Activated naive CD4-positive, alpha-beta T cell treated with anti-CD3 and anti-CD28 coated beads, Interleukin-2, amount 50 U/mL, for 72 hours (primary cell): ENCODE results near the gene ALDH1A3. TPM values are rescaled to one million over a fixed set of nuclear protein-coding genes. Genes with fewer than 3 reads are reported as not detected.
"Not testable (repeated sequence)": the region's sequence is repeated elsewhere in the genome, so short reads cannot be mapped to it uniquely, and the experiment has no call there.

Experiments used
- ATAC-seq, 2 donors: fragments of 150-1000 bp; cut with Tn5 transposase; 2 replicates each; pipeline ENCODE4 v1.10.0; 2021; ENCODE audit warnings: mild to moderate bottlenecking in 2 of 2, moderate library complexity in 2 of 2
- DNase-seq, 2 donors: peaks; one replicate each; pipeline ENCODE4 v3.0.0; 2021 to 2022; ENCODE audit warnings: low spot score in 2 of 2
- H3K27ac Mint-ChIP-seq, 2 donors: one replicate each; pipeline ENCODE4 v1.8.0; 2022; ENCODE audit warnings: mild to moderate bottlenecking in 2 of 2, mixed read lengths in 2 of 2
- H3K36me3 Mint-ChIP-seq, 2 donors: one replicate each; pipeline ENCODE4 v1.8.0; 2022; ENCODE audit warnings: mixed read lengths in 2 of 2
- H3K9me3 Mint-ChIP-seq, 2 donors: one replicate each; pipeline ENCODE4 v1.8.0; 2022; ENCODE audit warnings: mixed read lengths in 2 of 2
- total RNA-seq, 2 donors: library from RNA; stranded (reverse); gene quantifications; one replicate each; pipeline ENCODE4 v1.2.3, GENCODE V29; 2022

ALDH1A3 gene
- total RNA-seq = not detected

DNA sequence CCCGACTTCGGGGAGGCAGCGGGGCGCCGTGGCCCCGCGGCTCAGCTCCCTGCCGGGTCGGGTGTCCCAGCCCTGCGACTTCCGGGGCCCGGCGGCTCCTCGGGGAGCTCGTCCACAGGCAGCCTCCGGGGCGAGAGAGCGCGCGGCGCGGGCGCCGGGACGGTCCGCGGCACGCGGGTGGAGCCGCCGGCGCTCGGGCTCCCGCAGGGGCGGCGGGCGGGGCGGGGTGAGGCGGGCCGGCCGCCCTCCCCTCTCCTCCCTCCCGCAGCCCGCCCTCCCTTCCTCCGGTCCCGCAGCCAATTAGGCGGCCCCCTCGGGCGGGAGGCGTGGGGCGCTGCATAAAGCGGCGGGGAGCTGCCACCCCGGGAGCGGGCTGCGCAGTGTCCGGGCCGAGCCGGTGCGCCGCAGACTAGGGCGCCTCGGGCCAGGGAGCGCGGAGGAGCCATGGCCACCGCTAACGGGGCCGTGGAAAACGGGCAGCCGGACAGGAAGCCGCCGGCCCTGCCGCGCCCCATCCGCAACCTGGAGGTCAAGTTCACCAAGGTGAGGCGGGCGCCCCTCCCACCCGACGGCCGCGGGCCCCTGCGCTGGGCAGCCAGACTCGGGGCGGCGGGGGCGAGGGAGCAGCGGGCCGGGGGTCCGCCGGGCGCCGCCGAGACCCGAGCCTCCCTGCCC lies at the start of gene ALDH1A3:
Gene ALDH1A3, plus strand, starts transcription at position 368 of the 675 bp plus-strand sequence. Its CDS starts 77 bp downstream, at position 445.
- no peaks in the 10 kb centered on the region for H3K9me3 Mint-ChIP-seq
- H3K27ac Mint-ChIP-seq = no peak within 1 kb of the TSS
- DNase-seq = peak in 1 of 2 donors; percentile 32
- peak in 1 of 2 donors; percentile 76 for ATAC-seq
- H3K36me3 Mint-ChIP-seq = peaks cover 0 to 4% of the 10 kb centered on the region in 2 donors

DNA sequence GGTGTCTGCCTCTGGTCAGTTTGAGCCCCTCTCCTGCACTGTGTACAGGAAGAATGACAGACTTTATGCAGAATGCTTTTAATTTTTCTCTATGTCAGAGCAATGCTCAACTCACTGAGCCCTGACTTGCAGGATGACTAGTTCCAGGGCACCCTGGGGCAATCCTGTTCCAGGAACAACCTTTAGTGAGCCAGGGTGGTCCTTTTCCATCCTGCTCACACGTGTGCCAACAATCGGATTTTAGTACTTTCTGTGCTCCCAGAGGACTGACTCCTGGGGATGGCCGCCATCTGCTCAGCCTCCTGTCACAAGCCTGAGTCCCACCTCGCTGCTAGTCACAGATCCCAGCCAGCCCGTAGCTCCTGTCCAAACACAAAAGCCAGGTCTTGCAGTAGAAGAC lies 48.2 kb upstream of the ALDH1A3 start:
- Mint-ChIP-seq H3K36me3 (no peaks in the 10 kb centered on the region), H3K9me3 (no peaks in the 10 kb centered on the region), H3K27ac (no peak overlapping the region)
- no peak for ATAC-seq
- DNase-seq = no peak

GRCh38 chr15:100832149-100832942 lies 47.3 kb upstream of the ALDH1A3 start:
- H3K27ac Mint-ChIP-seq = peak overlapping the region in 1 of 2 donors; percentile 40
- no peaks in the 10 kb centered on the region for H3K9me3 Mint-ChIP-seq
- ATAC-seq (peak in 1 of 2 donors; percentile 88), DNase-seq (no peak)
- no peaks in the 10 kb centered on the region for H3K36me3 Mint-ChIP-seq

DNA sequence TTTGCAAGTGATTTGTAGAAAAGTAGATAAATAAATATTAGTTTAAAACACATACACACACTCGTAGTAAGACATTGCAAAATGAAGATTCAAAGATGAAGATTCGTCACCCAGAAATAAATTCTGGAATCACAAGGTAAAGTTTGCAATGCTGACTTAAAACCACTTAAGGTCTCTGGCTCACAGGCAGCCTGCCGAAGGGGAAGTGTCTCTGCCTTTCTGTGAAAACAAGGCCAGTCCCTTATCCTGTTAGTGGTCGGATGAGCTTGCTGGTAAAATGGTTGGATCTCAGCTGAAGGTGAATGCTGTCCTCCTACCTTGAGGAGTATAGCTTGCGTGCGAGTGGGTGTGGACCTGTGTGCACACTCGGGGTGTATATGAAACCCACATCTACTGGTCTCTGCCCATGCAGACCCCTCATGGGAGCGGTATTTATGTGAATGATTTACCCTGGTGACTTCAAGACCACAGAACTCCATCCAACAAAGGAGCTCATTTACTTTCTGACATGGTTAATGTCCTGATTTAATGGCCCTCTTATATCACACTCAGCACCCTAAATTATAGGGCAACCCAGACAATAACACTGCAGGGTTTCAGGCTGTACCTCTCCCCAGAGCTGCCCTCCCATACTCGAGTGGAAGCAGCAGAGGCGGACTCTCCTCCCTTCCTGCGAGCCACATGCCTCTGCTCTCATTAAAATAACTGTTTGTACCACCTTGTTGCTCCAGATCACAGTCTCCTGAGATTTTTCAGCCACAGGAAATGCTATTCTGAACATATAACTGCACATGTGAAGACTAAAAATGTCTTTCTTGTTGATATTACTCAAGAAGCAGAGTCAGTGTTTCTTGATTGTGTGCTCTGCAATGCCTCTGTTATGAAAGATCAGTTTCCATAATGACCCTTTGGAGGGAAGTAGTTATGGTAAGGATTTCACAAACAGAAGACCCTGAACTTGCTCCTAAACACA lies 45.9 kb upstream of the ALDH1A3 start:
- H3K27ac Mint-ChIP-seq = no peak overlapping the region
- DNase-seq (no peak), ATAC-seq (no peak)
- no peaks in the 10 kb centered on the region for H3K36me3 Mint-ChIP-seq
- no peaks in the 10 kb centered on the region for H3K9me3 Mint-ChIP-seq

- no peak for ATAC-seq
- H3K27ac Mint-ChIP-seq = no peak overlapping the region
- no peak for DNase-seq
- H3K9me3 Mint-ChIP-seq = no peaks in the 10 kb centered on the region
- no peaks in the 10 kb centered on the region for H3K36me3 Mint-ChIP-seq
These were observed 44.9 kb upstream of the ALDH1A3 start for GRCh38 chr15:100834731-100835130.

- Mint-ChIP-seq H3K27ac (no peak overlapping the region), H3K36me3 (no peaks in the 10 kb centered on the region), H3K9me3 (no peaks in the 10 kb centered on the region)
- ATAC-seq (no peak), DNase-seq (no peak)
These were observed 44.0 kb upstream of the ALDH1A3 start for GRCh38 chr15:100835636-100836035.

GRCh38 chr15:100836501-100836900 lies 43.1 kb upstream of the ALDH1A3 start:
- H3K9me3 Mint-ChIP-seq = no peaks in the 10 kb centered on the region
- H3K27ac Mint-ChIP-seq = no peak overlapping the region
- ATAC-seq = no peak
- H3K36me3 Mint-ChIP-seq = no peaks in the 10 kb centered on the region
- no peak for DNase-seq

DNA sequence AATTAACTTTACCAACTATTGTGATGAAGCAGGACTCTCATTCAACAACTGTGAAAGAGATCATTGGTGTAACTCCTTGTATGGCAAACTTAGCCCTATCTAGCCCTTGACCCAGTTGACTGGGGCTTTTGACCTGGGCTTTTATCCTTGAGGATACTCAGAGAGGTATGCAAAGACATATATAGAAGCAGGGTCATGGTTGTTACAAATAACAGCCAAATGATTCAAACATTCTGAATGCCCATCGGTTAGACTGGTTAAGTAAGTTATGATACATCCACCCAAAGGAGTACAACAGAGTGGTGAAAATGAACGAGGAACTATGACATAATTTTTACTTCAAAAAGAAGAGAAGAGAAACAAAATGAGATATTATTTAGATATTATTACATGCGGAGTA lies 38.2 kb upstream of the ALDH1A3 start:
- Mint-ChIP-seq H3K36me3 (no peaks in the 10 kb centered on the region), H3K9me3 (no peaks in the 10 kb centered on the region), H3K27ac (no peak overlapping the region)
- ATAC-seq (no peak), DNase-seq (no peak)

GRCh38 chr15:100842756-100843730 lies 36.6 kb upstream of the ALDH1A3 start:
- no peaks in the 10 kb centered on the region for H3K36me3 Mint-ChIP-seq
- no peak for DNase-seq
- no peaks in the 10 kb centered on the region for H3K9me3 Mint-ChIP-seq
- no peak overlapping the region for H3K27ac Mint-ChIP-seq
- ATAC-seq = no peak

DNA sequence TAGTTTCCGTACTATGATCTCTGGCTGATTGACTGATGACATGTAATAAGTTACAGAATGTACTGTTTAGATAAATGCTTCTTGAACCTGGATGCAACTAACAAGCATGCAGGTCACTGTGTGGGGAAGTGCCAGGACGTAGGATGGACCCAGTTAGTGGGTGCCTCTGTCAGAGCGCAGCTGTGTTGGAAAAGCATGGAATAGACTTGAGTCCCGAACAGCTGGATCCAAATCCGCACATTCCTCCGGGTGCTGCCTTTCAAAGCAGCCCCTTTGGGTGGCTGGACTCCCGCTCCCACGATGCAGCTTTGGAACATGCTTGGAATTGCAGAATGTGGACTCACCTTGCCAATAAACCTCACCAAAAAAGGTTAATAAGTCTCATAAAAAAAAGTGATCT lies 35.5 kb upstream of the ALDH1A3 start:
- Mint-ChIP-seq H3K9me3 (no peaks in the 10 kb centered on the region), H3K27ac (no peak overlapping the region), H3K36me3 (no peaks in the 10 kb centered on the region)
- no peak for ATAC-seq
- no peak for DNase-seq

GRCh38 chr15:100844778-100845177 lies 34.9 kb upstream of the ALDH1A3 start:
- DNase-seq = no peak
- no peak for ATAC-seq
- Mint-ChIP-seq H3K9me3 (no peaks in the 10 kb centered on the region), H3K36me3 (no peaks in the 10 kb centered on the region), H3K27ac (no peak overlapping the region)

- no peaks in the 10 kb centered on the region for H3K9me3 Mint-ChIP-seq
- DNase-seq = no peak
- no peak overlapping the region for H3K27ac Mint-ChIP-seq
- no peaks in the 10 kb centered on the region for H3K36me3 Mint-ChIP-seq
- no peak for ATAC-seq
These were observed 32.4 kb upstream of the ALDH1A3 start for GRCh38 chr15:100847194-100847593.

GRCh38 chr15:100849021-100849854 lies 30.4 kb upstream of the ALDH1A3 start:
- Mint-ChIP-seq H3K9me3 (no peaks in the 10 kb centered on the region), H3K36me3 (no peaks in the 10 kb centered on the region), H3K27ac (peak overlapping the region; percentile 84 to 88)
- DNase-seq (peak; percentile 65 to 68), ATAC-seq (peak; percentile 90 to 92)

DNA sequence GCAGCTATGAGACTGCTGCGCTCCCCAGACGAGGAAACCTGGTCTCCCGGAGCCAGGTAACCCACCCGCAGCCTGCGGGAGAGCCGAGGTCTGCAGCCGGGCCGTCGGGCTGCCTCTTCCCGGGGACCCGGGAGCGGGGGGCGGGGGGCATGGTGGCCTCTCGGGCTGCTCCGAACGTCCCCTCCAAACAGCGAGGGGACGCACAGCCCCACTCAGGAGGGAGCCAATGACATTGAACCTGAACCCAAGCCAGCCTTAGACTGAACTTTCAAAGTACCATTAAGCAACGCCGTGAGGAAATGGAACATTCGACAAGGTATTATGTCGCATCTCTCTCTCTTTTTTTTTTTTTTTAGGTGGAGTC lies 29.8 kb upstream of the ALDH1A3 start:
- ATAC-seq (no peak), DNase-seq (no peak)
- no peaks in the 10 kb centered on the region for H3K9me3 Mint-ChIP-seq
- peak overlapping the region in 1 of 2 donors; percentile 84 for H3K27ac Mint-ChIP-seq
- H3K36me3 Mint-ChIP-seq = no peaks in the 10 kb centered on the region

- H3K27ac Mint-ChIP-seq, H3K36me3 Mint-ChIP-seq, DNase-seq, ATAC-seq, H3K9me3 Mint-ChIP-seq: not testable (repeated sequence)
These were observed 28.1 kb upstream of the ALDH1A3 start for GRCh38 chr15:100851428-100852015.
